ENCODE results near the gene CD19.
"Not testable (repeated sequence)": the region's sequence is repeated elsewhere in the genome, so short reads cannot be mapped to it uniquely, and the experiment has no call there.

CD19 gene

GRCh38 chr16:28910086-28911031, 21.4 kb upstream of the CD19 start:
- no peak for DNase-seq

- DNase-seq: no peak
Observed at GRCh38 chr16:28912558-28912957, 19.2 kb upstream of the CD19 start.

- no peak for DNase-seq
Observed at GRCh38 chr16:28913946-28914724, 17.6 kb upstream of the CD19 start.

GRCh38 chr16:28915181-28915580, 16.6 kb upstream of the CD19 start:
- DNase-seq: no peak

- DNase-seq: no peak
Observed at GRCh38 chr16:28917095-28917494, 14.7 kb upstream of the CD19 start.

GRCh38 chr16:28918698-28919097, 13.1 kb upstream of the CD19 start:
- no peak for DNase-seq

- DNase-seq: no peak
Observed at GRCh38 chr16:28923231-28923587, 8.6 kb upstream of the CD19 start.

- no peak for DNase-seq
Observed at GRCh38 chr16:28923652-28924398, 7.9 kb upstream of the CD19 start.

GRCh38 chr16:28924399-28924761, 7.4 kb upstream of the CD19 start:
- DNase-seq: no peak

- DNase-seq: peak; percentile 95
Observed at GRCh38 chr16:28924762-28925385, 6.9 kb upstream of the CD19 start, which contains the start of gene RABEP2. RABEP2 (minus strand) TSS chr16:28925238; CDS start chr16:28925163, 75 bp downstream.

- peak; percentile 85 for DNase-seq
Observed at GRCh38 chr16:28925386-28926228, 6.2 kb upstream of the CD19 start.

- DNase-seq: not testable (repeated sequence)
Observed at GRCh38 chr16:28926284-28926683, 5.5 kb upstream of the CD19 start.

GRCh38 chr16:28927815-28928214, 4.0 kb upstream of the CD19 start:
- DNase-seq: no peak

- DNase-seq: no peak
Observed at GRCh38 chr16:28930203-28930602, 1.6 kb upstream of the CD19 start.

GRCh38 chr16:28930652-28931051, 1.1 kb upstream of the CD19 start:
- no peak for DNase-seq

GRCh38 chr16:28932339-28933141, 769 bp downstream of the CD19 start:
- no peak for DNase-seq

- DNase-seq: no peak
Observed at GRCh38 chr16:28933171-28933570, 1.4 kb downstream of the CD19 start.

- no peak for DNase-seq
Observed at GRCh38 chr16:28935346-28935745, 3.6 kb downstream of the CD19 start.

GRCh38 chr16:28935924-28936783, 4.4 kb downstream of the CD19 start:
- peak; percentile 85 for DNase-seq

GRCh38 chr16:28936784-28937155, 5.0 kb downstream of the CD19 start:
- no peak for DNase-seq

Data from CD4-positive, alpha-beta T cell treated with Interleukin-17A for 4 hours (primary cell).